DMS153 (cell line): ENCODE measurements around the gene PRR23E.

Source experiments
- DNase-seq: peaks from one replicate; lab custom pipeline; 2025; lab: John Stamatoyannopoulos, UW

Gene PRR23E, protein sequence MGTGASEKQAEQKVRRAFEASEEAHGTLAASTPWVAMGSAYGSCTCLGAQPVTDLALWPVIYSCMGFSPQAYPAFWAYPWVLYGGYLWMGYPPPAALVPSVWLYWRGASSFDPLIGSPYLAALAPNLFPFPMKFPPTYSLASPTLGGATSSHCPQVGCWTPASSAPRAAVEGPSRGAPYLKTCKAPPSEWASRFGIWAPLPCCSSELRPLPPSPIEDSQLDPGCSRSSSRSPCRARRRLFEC

DNA sequence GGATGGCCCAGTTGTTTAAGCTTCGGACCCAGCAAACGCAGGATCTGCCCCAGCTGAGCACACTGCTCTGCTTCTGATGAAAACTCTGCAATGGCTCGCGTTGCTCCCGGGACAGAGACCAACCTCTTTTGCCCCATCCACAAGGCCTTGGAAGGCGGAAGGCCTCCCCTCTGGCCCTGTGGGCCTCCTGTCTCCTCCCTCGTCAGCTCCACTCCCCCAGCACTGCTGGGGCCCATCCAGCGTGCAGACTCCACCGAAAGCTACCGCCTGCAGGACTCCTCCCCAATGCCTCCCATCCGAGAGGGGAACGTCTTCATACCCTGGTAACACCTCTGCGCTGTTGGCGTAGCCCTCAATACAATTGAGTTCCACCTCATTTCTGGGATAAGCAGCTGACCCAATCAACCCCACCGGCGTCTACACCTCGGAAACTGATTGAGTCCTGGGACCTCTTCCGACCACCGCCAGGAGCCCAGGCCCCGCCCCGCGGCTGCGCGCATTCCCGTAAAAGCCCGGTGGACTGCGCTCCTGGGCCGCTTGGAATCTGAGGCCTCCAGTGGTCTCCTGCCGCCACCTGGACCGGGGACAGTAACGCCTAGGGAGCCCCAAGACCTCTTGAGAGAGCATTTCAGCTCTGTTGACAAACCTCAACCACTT is at the start of gene PRR23E:
Gene PRR23E, plus strand, starts transcription at position 556 of the 657 bp plus-strand sequence. CDS start 3,555 bp downstream, outside the sequence.
- DNase-seq: no peak

DNA sequence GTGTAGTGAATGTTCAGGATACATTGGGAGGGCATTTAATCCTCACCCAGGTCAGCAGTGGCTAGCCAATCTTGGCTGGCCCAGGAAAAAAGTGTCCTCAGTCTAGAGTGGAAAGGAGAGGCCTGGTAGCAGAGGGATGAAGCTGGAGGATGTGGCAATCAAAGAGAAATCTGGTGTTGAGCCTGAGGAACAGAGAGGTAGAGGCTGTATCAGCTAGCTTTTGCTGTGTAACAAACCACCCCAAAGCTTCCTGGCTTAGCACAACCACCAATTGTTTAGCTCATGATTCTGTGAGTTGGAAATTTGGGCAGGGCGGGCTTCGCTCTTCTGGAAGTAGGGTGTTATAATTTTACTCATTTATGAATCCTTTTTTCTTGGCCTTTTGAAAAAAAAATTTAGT is 49.8 kb upstream of the PRR23E start:
- DNase-seq: no peak

DNA sequence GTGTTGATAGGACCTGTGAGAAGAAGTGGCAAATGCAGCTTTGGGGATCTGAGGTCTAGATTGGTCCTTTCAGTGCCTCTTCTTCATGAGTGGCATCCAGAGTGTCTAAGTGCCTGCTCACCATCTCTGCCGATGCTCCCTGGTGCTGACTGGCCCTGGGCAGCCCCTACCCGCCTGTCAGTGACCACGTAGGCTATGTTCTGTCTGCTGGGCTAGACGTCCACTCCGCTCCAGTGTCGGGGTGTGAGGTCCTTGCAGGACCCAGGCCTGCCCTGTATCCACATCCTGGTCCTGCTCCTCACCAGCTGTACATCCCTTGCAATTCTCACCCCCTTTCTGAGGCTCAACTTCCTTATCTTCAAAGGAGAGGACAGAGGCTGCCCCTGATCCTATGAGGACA is 48.3 kb upstream of the PRR23E start:
- no peak for DNase-seq

DNA sequence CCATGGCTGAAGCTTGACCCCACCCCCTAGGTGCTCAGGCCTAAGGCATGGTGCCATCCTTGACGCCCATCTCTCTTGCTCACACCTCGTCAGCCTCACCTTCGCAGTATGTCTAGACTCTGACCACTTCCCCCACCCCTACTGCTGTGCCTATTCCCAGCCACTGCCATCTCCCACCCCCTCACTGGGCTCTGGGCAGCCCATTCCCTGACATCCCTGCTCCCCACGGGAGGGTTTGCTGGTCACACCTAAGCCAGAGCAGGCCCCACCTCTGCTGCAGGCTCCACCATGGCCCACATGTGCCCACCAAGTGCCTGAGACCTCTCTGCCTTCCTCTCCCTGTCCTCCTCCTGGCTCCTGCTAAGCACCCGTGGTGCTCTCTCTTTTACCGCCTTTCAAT is 47.7 kb upstream of the PRR23E start:
- no peak for DNase-seq

DNA sequence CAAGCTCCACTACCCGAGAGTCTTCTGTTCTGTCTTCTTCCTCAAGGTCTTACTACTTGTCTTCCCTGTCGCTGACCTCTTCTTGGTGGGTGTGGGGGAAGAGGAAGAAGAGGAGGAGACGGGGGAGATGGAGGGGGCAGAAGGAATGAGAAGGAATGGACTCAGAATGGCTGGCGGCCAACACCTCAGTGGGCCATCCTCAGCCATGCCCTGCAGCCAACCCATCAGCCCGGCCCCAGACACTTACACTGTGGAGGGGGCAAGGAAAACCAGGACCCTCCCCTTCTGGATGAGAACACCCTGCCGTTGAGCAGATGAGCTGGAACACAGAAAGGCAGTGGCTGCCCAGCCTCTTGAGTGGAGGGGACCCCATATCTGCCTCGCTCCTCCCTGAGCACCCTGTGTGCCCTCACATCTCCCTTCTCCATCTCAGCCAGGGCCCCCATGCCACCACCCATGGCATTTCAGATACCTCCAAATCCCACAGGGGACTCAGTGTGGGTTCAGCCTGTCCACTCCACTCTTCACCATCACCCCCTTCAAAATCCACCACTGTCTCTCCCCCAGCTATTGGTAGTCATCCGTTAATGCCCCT is 45.5 kb upstream of the PRR23E start:
- no peak for DNase-seq

DNA sequence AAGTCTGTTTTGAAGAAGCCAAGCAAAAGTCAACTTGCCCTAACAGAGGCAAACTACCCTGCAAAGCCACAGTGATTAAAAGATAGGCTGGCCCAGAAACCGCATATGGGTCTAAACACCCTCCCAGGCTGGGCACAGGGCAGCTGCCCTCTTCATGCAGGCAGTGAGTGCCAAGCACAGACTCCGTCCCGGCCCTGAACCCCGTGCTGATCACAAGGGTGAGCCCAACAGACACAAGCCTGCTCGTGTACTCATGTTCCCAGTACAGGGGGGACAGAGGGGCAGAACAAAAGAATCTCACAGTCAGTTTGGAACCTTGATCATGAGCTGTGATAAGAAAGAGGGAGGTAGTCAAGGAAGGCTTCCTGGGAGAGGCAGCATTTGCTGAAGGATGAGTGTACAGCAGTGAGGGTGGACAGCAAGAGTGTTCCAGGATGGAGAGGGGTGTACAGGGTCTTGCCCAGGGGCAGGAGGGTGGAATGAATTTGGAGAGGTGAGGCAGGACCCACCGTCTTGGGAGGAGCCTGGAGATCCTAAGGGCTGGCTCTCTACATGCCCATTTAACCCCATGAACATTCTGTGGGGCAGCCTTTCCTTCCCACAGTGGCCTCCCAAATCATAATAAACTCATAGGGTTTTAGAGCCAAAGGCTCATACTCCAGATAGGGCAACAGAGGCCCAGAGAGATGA is 43.2 kb upstream of the PRR23E start:
- DNase-seq: no peak

DNA sequence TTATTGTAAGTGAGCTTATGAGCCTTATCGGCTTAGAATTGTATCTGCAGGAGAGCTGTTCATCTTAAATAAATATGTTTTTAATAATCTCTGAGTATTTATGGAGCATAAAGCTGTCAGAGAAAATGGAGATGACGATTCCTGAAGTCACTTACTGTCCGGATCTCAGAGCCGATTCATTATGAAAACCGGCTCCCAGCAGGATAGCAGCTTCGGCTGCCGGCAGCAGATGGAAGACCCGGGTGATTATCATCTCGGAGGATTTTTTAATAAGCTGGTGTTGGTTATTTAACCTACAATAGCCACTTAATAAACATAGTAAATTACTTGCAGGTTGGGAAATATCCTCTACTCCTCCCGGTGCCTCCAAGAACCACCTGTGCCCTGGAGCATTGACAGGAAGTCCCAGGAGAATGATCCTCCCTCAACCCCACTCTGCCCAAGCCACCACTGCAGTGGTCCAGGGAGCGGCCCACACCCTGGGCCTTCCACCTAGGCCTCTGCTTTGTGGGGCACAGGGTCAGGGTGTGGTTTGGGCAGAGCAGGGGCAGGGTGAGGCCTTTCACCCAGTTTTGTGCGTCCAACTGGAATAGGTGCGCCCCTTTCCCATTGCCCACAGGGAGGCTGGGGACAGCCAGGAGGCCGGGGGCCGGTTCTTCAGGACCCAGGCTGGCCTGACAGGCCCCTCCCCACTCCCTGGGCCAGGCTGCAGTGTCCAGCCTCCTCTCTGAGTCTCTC is 42.2 kb upstream of the PRR23E start:
- DNase-seq: no peak

DNA sequence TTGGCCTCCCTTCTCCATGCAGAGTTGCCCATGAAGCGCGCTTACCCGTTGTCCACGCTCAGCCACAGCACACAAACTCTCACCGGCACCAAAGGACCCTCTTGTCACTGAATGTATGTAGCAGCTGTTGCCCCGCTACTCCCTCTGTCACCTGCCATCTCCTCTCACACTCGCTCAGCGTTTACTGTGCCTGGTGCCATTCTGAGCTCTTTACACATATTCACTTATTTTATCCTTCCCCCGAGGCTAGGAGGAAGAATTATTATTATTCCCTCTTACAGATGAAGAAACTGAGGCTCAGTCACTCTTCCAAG is 41.7 kb upstream of the PRR23E start:
- no peak for DNase-seq

DNA sequence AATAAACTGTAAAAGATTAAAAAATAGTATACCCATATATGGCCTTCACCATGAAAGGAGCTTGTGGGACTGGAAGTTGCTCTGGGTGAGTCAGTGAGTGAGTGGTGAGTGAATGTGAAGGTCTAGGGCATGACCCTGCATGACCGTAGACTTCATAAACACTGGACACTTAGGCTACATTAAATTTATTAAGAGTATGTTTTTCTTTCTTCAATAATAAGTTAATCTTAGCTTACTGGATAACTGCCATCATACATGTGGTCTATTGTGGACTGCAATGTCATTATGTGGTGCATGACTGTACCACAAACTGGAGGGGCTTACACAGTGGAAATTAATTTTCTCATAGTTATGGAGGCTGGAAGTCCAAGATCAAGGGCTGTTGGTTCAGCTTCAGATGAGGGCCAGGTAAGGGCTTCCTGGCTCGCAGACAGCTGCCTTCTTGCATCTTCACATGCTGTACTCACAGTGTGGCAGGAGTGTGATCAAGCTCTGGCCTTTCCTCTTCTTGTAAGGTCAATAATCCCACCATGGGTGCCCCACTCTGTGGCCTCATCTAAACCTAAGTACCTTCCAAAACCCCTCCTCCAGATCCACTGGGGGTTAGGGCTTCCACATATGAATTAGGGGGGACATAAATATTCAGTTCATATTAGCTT is 40.8 kb upstream of the PRR23E start:
- DNase-seq: no peak

DNA sequence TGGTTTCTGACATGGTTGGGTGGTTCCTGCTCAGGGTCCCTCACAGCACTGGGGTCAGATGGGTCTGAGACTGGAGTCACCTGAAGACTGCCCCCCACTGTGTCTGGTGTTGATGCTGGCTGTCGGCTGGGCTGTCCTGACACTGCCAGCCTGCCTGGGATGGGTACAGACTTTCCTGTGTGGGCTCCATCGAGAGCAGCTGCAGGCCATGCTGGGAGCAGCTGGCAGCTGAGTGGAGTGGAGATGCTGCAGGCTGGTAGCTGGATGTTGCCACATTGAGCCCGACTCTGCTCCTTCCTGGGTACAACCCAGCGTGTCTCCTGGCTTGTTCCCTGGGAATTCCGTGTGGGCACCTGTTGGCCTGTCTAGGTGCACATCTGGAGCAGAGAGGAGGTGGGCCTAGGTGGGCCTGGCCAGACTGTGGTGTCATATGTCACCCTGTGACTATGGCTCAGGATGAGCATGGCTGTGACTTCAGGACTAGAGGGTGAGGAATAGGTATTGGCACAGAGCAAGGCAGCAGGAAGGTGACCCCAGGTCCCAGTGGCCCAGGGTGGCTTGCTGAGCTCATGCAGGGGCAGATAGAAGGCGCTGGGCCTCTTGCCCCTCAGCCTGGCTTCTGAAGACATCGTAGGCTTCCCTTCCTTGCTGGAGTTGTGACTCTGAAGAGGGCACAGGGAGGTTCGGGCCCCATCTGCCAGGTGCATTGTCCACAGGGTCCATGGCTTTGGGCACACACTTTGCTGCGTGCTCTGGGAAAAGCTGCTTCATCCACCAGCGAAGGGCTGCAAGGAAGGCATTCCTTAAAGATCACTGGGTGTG is 40.0 kb upstream of the PRR23E start:
- DNase-seq: no peak

DNA sequence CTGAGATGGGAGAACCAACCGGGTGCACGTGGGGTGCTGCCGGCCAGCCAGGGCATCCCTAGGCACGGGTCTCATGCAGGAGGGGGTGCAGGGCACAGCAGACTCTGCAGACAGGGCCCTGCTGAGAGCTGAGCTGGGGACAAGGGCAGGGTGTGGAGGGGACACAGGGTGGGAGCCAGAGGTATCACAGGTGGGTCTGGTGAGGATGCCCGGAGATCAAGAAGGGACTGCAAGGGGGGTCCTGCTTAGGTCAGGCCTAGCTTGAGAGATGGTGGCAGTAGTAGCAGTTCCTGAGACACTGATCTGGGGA is 39.5 kb upstream of the PRR23E start:
- DNase-seq: no peak

DNA sequence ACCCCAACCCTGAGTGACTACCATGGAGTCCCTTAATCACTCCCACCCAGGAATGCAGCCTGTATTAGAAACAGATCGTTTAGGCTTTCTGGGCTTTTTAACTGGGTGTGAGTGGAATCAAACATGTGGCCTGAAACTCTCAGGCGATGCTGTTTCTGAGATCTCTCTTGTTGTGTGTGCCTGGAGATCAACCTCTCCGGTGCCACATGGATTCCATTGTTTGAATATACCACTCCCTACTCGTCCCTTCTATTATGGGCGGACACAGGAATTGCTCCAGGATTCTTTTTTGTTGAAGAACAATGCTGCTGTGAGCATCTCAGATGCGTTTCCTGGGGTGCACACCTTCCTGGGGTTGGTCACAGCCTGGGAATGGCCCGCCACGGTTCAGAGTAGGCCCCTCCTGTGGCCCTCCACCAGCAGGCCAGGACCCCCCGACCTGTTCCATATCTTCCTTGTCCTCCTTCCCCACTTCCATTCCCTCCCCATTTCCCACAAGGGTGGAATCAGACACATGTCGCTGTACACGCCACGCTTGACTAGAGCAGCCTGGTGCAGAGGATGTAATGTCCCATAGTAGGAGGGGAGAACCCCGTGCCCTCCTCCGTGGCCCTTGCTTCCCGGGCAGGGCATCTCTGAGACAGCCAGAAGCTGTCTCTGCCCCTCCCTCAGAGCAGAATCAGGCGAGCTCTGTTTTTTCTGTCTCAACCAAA is 36.4 kb upstream of the PRR23E start:
- DNase-seq: peak; percentile 54

DNA sequence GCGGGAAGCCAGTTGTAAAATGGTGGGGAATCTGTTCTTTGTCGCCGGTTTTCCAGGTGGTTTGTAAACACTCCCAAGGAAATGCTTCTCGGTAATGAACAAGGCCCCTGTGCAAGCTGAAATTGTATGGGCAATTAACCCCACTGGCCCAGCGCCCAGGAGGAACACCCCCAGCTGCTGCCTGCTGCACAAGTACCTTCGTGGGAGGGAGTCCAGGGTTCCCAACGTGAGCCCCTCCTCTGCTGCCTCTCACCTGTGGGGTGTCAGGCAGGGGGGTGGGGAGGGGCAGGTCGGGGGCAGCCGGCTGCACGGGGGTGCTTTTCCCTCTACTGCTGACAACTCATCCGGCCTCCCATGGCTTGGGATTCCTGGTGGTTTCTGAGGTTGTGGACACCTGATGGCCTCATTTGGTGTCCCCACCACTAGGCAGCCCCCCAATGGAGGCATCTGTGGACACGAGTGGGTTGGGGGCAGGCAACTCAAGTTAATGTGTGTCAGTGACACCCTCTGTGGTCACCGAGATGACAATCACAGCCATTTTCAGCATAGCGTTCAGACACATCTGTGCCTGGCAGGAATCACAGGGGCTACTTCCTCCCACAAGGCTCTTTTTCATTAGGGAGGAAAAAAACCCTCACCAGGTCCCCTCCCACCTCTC is 35.6 kb upstream of the PRR23E start:
- peak; percentile 91 for DNase-seq

DNA sequence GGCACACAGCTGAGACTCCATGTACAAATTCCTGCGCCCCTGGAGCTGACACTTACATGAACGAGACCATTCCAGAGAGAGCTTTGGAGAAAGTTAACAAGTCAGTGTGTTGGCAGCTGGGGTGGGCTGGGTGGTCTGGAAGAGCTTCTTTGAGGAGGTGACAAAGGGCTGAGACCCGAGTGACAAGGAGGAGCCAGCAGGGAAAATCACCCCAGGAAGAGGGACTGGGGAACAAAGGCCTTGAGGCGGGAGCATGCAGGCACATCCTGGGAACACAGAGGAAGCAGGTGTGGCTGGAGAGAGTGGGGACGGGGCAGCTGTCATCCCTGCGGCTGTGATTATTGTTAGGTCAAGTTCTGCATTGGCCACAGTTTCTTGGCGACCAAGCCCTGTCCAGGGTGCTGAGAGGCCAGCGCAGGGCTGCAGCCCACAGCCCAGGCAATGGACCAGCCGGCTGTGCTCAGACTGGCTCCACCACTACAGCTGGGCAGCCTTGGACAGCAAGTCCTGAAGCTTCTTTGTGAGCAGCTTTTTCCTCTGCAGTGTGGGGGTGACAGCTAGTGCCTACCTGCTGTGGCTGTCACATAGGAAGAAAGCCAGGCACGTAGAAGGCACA is 34.2 kb upstream of the PRR23E start:
- peak; percentile 72 for DNase-seq

DNA sequence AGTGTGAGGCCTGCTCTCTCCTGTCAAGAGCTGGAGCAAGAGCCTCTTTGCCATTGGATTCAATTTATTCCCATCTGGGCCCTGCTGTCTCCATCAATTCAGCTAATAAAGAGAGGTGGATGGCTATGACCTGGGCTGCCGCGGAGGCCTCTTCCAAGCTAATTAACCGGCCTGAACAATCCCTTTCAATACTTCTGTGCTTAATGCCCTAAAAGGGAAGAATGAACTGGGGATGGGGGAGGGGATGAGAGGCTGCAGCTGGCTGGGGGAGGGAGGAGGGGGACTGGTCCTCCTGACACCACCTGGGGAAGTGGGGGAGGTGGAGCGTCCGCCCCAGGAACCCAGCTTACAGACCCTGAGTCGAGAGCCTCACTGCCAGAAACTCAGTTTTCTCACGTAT is 33.4 kb upstream of the PRR23E start:
- DNase-seq: peak; percentile 94

DNA sequence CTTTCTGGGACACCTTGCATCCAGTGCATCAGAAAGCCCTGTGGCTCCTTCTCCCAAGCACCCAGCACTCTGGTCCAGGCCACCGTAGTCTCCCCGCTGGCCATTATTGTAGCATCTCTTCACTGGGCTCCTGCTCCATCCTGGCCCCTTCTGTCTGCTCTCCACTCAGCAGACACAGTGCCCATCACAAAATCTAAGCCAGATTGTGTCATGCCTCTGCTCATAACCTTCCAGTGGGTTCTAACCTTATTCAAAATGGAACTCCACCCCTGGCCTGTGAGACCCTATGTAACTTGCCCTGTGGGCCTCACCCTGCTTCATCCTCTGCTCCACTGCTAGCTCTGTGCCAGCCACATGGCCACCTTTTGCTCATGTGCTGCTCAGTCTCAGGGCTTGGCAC is 31.7 kb upstream of the PRR23E start:
- DNase-seq: no peak

DNA sequence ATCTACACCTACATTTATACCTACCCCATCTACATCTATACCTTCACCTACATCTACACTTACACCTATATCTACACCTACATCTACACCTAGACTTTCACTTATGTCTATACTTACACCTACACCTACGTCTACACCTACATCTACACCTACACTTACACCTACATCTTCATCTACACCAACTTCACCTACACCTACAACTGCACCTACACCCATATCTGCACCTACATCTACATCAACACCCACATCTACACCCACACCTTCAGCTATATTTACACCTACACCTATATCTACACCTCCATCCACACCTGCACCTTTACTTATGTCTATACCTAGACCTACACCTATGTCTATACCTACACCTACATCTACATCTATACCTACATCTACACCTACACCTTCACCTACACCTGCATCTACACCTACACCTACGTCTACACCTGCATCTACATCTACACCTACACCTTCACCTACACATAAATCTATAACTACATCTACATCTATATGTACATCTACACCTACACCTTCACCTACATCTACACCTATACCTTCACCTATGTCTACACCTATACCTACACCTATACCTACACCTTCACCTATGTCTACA is 30.9 kb upstream of the PRR23E start:
- no peak for DNase-seq

DNA sequence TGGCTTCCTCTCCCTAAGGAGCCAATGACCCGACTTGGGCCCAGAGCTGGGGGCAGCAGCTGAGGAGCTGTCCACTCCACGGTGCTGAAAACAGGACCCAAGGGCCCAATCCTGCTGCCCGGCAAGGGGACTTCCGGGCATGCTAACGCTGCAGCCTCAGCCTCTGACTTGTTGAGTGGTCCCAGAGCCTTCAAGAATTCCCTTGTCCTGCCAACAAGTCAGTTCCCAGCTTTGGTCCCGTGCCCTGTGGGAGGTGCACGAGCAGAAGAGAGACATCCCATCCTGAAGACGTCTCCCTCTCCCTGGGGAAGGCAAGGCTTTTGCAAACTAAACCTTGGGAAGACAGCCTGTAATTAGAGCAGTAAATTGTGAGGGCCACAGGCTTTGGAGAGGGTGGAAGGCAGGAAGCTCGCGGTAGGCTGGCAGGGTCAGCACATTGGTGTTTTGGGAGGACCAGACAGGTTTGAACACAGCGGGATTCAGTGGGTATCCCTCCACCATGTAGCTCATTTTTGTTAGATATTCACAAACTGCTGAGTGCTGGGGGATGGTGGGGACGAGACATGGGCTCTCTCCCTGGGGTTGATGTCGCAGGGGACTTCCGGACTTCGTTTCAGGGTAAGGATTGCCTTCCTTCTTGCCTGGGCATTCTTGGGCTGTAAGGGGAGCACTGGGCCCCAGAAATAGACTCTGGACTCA is 29.8 kb upstream of the PRR23E start:
- no peak for DNase-seq

DNA sequence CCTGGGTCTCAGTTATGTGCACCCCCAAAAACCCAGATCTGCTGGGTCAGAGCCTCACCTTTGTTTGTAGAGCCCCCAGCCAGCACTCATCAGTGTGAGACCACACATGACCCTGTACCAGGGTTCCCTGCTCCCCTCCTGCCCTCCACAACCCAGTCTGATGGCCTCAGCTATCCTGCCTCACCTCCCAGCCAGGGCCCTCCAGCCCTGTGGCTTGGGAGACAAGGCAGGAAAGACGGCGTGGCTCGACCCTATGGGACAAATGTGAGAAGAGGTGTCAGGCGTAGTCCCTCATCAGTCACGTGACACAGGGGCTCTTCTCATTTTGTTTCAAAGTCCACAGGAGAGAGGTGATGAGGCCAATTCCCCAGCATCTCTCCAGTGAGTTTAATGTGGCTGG is 28.3 kb upstream of the PRR23E start:
- DNase-seq: no peak
